Stimulated activated CD4-positive, alpha-beta T cell treated with anti-CD3 and anti-CD28 coated beads, Interleukin-12 subunit alpha, Interleukin-12 subunit beta, amount 100 ng/mL, for 24 hours (primary cell): Measurements from ENCODE around the gene SELE.

Source experiments
- DNase-seq, 2 experiments: peaks; one replicate each; pipeline ENCODE4 v3.0.0-alpha.2; 2020; ENCODE audit warnings: low read depth in 2 of 2

SELE gene

GRCh38 chr1:169682071-169682470, 51.8 kb downstream of the SELE start:
- no peak for DNase-seq

- DNase-seq = no peak
These were observed 52.7 kb downstream of the SELE start for GRCh38 chr1:169681140-169681539.

DNA sequence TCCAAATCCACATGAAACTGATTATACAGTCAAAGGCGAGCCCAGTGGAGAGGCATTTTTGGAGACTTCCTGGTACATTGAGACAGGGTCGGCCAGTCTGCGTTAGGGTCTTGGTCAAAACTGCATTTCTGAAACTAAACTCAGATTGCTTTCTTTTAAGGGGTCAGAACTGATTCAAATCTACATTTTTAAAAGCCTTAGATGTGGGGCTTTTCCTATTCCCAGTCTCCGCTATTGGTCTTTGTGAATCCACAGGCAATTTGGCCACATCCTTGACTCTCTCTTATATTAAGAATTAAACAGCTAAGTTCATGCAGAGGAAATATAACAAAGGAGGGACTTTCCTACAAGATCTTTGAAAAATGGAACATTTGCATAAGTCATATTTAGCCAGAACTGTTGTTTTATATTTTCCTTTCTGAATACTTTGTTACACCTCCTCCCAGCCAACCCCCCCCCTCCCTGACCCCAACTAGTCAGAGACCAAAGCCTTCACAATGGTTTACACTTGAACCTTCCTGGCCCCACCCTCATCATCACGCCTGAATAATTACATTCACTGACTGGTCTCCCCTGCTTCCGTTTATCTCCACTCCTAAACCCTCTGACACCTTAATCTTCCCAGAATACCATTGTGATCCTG, 53.4 kb downstream of the SELE start:
- peak; percentile 45 to 66 for DNase-seq

DNA sequence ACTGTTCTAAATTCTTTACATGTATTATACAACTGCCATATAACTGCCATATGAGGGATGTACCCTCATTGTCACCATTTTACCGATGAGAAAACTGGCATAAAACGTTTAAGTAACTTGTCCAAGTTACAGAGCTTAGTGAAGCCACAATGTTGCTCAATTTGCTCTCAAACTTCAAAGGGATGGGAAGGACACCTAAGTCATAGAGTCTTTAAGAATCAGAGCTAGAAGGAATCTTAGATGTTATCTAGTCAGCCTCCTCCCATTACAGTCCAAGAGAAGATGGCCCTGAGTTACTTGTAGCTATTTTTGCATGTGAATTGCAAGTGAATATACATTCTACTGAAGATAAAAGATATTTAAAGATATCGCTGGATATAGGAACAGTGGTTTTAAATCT, 54.2 kb downstream of the SELE start:
- DNase-seq = no peak

DNA sequence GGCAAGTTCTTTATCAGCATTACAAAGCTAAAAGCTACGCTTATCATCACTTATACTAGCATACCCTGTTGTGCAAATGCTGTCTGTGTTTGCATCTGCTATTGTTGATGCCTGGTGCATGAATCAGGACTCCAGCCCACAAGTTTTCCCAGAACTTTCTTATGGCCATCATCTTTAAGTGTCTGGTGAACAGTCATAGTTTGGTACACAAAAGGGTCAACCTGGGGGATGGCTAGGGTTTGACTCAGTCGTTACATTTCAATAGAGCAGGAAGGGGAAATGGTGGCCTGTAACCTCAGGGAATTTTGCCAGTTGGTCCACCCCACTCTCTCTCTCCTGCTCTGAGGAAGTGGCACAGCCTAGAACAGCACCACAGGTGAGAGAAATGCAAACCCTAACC, 57.9 kb downstream of the SELE start:
- no peak for DNase-seq
